CD1c-positive myeloid dendritic cell (primary cell): Measurements from ENCODE around the gene PLAAT5.

Source experiments
- DNase-seq: peaks from one replicate; pipeline ENCODE4 v3.0.0-alpha.2; 2016; ENCODE audit errors: extremely low spot score

The PLAAT5 gene

GRCh38 chr11:63512816-63513215 is 21.8 kb upstream of the PLAAT5 start:
- no peak for DNase-seq

DNA sequence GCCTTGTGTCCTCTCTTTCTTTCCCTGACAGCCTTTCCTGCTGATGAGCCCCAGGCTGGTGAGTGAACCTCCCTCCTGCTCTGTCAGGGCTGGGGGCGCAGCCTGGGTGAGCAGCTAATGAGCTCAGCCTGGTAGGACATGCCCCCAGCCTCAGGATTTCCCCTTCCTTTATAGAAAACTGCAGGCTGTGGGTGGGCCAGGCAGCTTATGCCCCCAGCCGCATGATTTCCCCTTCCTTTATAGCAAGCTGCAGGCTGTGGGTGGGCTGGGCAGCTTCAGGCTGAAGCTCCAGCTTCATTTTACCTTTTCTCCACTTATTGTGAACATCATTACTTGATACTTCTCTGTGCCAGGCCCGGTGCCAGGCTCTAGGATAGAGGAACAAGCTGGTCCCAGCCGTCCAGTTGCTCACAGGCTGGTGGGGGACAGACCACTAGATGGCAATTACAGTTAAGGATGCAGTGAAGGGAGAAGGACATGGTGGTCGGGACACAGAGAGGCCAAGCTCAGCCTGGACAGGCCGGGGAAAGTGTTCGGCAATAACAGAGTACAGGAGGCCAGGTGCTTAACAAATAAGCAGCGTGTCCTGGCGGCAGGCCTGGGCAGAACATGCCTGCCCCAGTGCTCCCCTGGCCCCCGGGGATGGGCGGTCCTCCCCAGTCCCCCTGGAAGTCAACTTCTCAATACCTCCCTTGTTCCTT is 20.2 kb upstream of the PLAAT5 start:
- no peak for DNase-seq

- no peak for DNase-seq
Observed at GRCh38 chr11:63510360-63511047, 19.5 kb upstream of the PLAAT5 start.

DNA sequence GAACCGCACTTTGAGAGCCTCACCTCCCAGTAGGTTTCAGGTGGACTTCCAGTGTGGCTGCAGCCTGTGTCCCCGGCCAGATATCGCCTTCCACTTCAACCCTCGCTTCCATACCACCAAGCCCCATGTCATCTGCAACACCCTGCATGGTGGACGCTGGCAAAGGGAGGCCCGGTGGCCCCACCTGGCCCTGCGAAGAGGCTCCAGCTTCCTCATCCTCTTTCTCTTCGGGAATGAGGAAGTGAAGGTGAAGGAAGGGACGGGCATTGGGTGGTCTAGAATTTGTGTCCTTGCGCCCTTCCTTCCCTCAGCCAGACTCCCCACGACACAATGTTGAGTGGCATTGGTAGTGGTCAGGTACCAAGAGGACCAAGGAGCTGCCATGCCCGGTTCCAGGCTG is 17.8 kb upstream of the PLAAT5 start:
- peak; percentile 25 for DNase-seq

DNA sequence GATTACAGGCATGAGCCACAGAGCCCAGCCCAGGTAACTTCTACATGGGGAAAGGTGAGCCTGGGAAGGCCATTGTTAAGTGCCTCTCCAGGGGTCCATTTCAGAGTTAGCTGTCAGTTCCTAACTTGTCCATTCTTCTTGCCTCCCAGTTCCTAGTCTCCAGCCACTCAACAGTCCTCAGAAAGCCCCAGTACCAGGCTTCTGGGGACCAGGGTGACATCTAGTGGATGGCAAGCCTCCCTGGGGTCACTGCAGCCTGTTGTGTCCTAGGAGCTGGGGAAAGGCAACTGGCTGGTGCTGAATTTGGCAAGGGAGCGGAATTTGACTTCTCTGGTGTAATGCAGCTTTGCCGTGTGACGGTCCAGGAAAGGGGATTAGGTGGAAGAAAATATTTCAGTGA is 17.0 kb upstream of the PLAAT5 start:
- peak; percentile 43 for DNase-seq

DNA sequence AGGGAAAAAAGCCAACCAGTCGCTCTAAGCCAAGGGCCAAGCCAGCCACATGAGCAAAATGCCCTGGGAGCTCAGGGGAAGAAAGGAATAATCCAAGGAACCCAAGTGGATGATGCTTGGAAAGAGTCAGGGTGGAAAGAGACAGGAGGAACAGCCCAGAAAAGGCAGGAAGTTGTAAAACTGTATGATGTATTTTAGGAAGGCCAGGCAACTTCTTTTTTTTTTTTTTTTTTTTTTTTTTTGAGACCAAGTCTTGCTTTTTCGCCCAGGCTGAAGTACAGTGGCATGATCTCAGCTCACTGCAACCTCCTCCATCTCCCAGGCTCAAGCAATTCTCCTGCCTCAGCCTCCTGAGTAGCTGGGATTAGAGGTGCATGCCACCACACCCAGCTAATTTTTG is 16.5 kb upstream of the PLAAT5 start:
- DNase-seq = no peak

DNA sequence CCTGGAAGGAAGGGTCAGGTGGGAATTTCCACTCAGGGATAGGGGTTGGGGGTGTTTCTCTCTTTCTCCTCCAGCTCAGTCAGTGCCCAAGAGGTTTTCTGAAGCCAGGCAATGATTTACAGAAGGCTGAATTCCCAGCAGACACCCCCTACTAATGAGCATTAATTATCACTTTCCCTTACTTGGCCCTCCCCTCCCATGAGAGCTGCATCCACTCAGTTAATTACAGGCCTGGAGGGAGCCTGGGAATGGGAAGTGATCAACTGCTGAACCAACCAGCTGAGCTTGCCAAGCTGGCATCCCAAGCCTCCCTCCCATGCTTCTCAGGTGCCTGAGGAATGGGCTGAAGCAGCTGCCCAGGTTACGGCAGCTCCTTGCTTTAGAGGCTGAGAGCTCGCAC is 15.9 kb upstream of the PLAAT5 start:
- no peak for DNase-seq

DNA sequence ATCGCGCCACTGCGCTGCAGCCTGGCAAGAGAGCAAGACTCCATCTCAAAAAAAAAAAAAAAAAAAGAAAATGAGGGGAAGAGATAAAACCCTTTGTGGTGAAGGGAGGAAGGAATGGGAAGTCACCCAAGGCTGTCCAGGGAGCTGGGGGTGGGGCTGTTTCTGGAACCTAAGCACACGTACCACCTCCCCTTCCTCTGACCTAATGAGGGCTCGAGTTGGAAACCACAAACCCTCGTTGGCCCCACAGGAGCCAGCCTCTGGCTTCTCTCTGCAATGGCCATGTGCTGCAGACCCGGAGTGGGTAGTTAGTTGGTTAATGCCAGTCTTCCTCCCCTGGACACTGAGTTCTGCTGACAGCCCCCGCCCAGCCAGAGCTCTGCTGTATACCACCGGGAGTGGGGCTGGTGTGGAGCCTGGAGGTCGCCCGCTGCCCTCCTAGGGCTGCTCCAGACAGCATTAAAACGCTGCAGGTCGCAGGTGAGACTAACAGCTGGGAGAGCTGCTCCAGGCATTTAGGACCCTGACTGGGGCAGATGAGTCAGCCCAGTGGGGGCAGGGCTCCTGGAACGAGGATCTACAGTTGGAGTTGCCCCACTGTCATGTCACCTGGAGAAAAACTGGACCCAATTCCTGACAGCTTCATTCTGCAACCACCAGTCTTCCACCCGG is 15.0 kb upstream of the PLAAT5 start, which contains the start of gene LGALS12:
TSS of gene LGALS12 (plus strand) at position 228 of the 672 bp plus-strand sequence. CDS start at position 603, 375 bp downstream.
- peak; percentile 45 for DNase-seq

GRCh38 chr11:63504933-63505586 is 14.1 kb upstream of the PLAAT5 start:
- no peak for DNase-seq

DNA sequence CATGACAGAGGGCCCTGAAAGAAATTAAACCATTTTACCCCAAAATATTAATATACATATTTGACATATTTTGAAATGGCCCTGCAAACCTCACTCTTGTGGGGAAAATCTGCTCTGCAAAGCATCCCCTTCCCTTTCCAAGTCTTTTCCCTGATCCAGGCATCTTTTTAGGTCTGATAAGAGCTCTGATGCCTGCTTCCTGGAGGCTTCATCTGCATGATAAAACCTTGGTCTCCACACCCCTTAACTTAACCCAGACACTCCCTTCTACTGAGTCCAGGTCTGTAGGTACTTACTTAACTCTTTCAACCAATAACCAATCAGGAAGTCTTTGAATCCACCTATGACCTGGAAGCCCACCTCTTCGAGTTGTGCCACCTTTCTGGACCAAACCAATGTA is 13.1 kb upstream of the PLAAT5 start:
- DNase-seq = no peak

- peak; percentile 68 for DNase-seq
Observed at GRCh38 chr11:63503492-63503891, 12.5 kb upstream of the PLAAT5 start.

- no peak for DNase-seq
Observed at GRCh38 chr11:63502252-63502820, 11.4 kb upstream of the PLAAT5 start.

DNA sequence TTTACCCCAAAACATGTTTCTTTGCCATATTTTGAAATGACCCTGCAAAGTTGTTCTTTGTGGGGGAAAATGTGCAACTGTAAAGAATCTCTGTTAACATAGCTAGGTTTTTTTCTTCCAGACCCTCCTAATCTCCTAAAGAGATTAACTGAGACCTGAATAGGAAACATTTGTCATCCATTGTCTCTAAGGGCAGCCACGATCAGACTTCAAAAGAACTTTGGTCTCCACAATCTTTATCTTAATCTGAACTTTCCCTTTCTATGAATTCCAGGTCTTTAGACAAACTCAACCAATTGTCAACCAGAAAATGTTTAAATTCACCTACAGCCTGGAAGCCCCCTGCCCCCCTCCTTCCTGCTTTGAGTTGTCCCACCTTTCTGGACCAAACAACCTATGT is 10.3 kb upstream of the PLAAT5 start:
- no peak for DNase-seq

DNA sequence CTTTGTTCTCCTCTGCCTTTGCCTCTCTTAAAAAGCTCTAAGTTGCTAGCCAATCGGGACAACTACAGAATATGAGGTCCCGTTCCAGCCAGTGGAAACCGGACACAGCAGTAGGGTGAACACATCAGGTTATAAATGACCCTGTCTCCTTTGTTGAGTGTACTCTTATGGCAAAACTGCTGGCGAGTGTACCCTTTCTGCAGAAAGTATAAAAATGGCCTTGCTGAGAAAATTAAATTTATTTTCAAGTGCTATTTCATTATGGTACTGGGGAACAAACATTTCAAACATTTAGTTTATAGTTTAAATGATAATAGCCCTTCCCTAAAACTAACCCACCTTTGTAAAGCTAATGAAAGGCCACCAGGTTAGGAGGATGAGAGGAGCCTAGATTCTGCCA is 8.9 kb upstream of the PLAAT5 start:
- no peak for DNase-seq

GRCh38 chr11:63494975-63495374 is 4.0 kb upstream of the PLAAT5 start:
- no peak for DNase-seq

GRCh38 chr11:63493127-63493526 is 2.2 kb upstream of the PLAAT5 start:
- DNase-seq = no peak

- no peak for DNase-seq
Observed at GRCh38 chr11:63492441-63492840, 1.5 kb upstream of the PLAAT5 start.

- no peak for DNase-seq
Observed at GRCh38 chr11:63491636-63492372, 837 bp upstream of the PLAAT5 start.

- no peak for DNase-seq
Observed at GRCh38 chr11:63491240-63491587, 247 bp upstream of the PLAAT5 start.

GRCh38 chr11:63489879-63490278 is 1.1 kb downstream of the PLAAT5 start:
- DNase-seq = no peak

DNA sequence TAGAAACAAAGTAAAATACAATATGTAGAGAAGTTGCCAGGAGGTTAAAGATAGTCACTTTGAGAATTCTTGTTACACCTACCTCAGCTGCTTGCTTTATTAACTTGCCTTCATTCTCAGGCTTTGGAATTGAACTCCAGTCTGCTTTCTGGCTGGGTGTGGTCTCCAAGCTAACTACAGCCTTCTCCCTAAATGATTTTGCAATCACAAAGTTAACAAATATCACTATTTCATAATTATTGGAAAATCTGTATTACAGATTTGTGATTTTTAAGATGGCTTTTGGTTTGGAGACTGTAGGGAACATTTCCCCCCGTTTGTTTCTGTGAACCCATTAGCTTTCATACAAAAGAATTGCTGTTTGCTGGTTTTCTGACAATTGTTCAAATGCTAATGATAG is 2.2 kb downstream of the PLAAT5 start:
- DNase-seq = no peak
